ENCODE measurements around the gene SLC6A2.

Gene SLC6A2

GRCh38 chr16:55671206-55671973 is 15.6 kb downstream of the SLC6A2 start:
- Histone ChIP-seq H3K4me1 (peaks cover 18% of the 10 kb centered on the region), H3K27me3 (no peaks in the 10 kb centered on the region), H3K4me3 (ENCODE audit: low read depth, low read length) (no peak overlapping the region), H3K36me3 (peaks cover 100% of the 10 kb centered on the region), H3K9me3 (no peaks in the 10 kb centered on the region)
- no peak for TF ChIP-seq CTCF (IDR thresholded peaks at IDR 0.05; ENCODE audit: low read depth, low read length)
- DNase-seq, result no peak

GRCh38 chr16:55671974-55672280 is 16.1 kb downstream of the SLC6A2 start:
- Histone ChIP-seq H3K36me3 (peaks cover 100% of the 10 kb centered on the region), H3K9me3 (no peaks in the 10 kb centered on the region), H3K27me3 (no peaks in the 10 kb centered on the region), H3K4me3 (ENCODE audit: low read depth, low read length) (no peak overlapping the region), H3K4me1 (peaks cover 18% of the 10 kb centered on the region)
- DNase-seq, result no peak
- no peak for TF ChIP-seq CTCF (IDR thresholded peaks at IDR 0.05; ENCODE audit: low read depth, low read length)

- peak; percentile 66 for DNase-seq
- H3K9me3 ChIP-seq, result no peaks in the 10 kb centered on the region
- no peaks in the 10 kb centered on the region for H3K27me3 ChIP-seq
- peaks cover 18% of the 10 kb centered on the region for H3K4me1 ChIP-seq
- H3K4me3 ChIP-seq (ENCODE audit: low read depth, low read length), result no peak overlapping the region
- peaks cover 100% of the 10 kb centered on the region for H3K36me3 ChIP-seq
- no peak for TF ChIP-seq CTCF (IDR thresholded peaks at IDR 0.05; ENCODE audit: low read depth, low read length)
Measured at GRCh38 chr16:55672471-55672870, 16.7 kb downstream of the SLC6A2 start.

GRCh38 chr16:55678161-55678821 is 22.5 kb downstream of the SLC6A2 start:
- Histone ChIP-seq H3K4me1 (peaks cover 13% of the 10 kb centered on the region), H3K4me3 (ENCODE audit: low read depth, low read length) (no peak overlapping the region), H3K9me3 (no peaks in the 10 kb centered on the region), H3K27me3 (no peaks in the 10 kb centered on the region), H3K36me3 (peaks cover 100% of the 10 kb centered on the region)
- DNase-seq, result no peak
- TF ChIP-seq CTCF (IDR thresholded peaks at IDR 0.05; ENCODE audit: low read depth, low read length), result no peak

- DNase-seq, result no peak
- H3K36me3 ChIP-seq, result peaks cover 99% of the 10 kb centered on the region
- TF ChIP-seq CTCF (IDR thresholded peaks at IDR 0.05; ENCODE audit: low read depth, low read length), result no peak
Measured at GRCh38 chr16:55682086-55682485, 26.3 kb downstream of the SLC6A2 start.

GRCh38 chr16:55685973-55686372 is 30.2 kb downstream of the SLC6A2 start:
- H3K36me3 ChIP-seq, result peaks cover 99% of the 10 kb centered on the region
- no peak overlapping the region for H3K4me3 ChIP-seq (ENCODE audit: low read depth, low read length)
- no peak for DNase-seq
- H3K9me3 ChIP-seq, result no peaks in the 10 kb centered on the region; the same call in 1 of the 2 replicates
- H3K4me1 ChIP-seq, result peaks cover 5% of the 10 kb centered on the region; the same call in 1 of the 2 replicates
- TF ChIP-seq CTCF (IDR thresholded peaks at IDR 0.05; ENCODE audit: low read depth, low read length), result no peak
- no peaks in the 10 kb centered on the region for H3K27me3 ChIP-seq

More at GRCh38 chr16:55682086-55682485, 26.3 kb downstream of the SLC6A2 start:
- Histone ChIP-seq H3K9me3 (no peaks in the 10 kb centered on the region; the same call in 1 of the 2 replicates), H3K27me3 (no peaks in the 10 kb centered on the region), H3K4me1 (peaks cover 13% of the 10 kb centered on the region), H3K4me3 (ENCODE audit: low read depth, low read length) (no peak overlapping the region)

Measured in BE2C (cell line).